ENCODE results near the gene GNPDA1. TPM values are rescaled to one million over a fixed set of nuclear protein-coding genes. Genes with fewer than 3 reads are reported as not detected.

Gene GNPDA1
- total RNA-seq, 1 experiment from 2014 or later = 70.9 TPM

DNA sequence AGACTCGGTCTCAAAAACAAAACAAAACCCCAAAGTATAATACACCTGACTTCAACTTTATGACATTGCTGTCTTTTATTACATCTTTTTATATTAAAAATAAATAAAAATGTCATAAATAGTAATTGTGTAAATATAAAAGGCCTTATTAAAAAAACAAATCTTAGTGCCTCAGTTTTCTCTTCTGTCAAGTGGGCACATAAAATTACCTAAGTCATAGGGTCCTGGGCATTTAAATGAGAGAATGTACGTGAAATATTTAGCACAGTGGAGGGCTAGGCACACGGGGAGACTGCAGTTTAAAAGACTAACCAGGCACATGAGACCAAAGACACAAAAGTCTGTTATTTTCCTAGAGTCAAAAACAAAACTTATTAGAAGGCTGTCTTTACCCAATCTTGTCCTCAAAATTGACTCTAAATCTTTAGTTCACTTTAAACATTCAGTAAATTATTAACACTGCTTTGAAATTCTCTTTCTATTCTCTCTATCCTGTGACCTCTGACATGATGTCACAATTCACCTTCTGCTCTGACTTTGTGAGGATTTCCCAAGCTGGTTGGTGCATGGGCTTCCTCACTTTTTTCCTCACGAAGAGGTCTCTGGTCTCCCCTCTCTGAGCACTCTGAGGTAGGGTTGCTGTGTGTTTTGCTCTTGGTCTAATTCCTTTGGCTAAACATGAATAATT, 46.4 kb downstream of the GNPDA1 start:
- Mint-ChIP-seq H3K4me3 (ENCODE audit: unreplicated experiment) (no peak overlapping the region), H3K27ac (ENCODE audit: unreplicated experiment) (no peak overlapping the region), H3K36me3 (ENCODE audit: insufficient read depth, unreplicated experiment) (peaks cover 17% of the 10 kb centered on the region), H3K27me3 (ENCODE audit: insufficient read depth, unreplicated experiment) (no peaks in the 10 kb centered on the region), H3K4me1 (ENCODE audit: low read depth, unreplicated experiment) (peaks cover 6% of the 10 kb centered on the region), H3K9me3 (ENCODE audit: unreplicated experiment) (no peaks in the 10 kb centered on the region)
- intact Hi-C loops (cut with micrococcal nuclease; ENCODE audit: unreplicated experiment) = no loop called here
- Histone ChIP-seq H3K9me3 (no peaks in the 10 kb centered on the region), H3K36me3 (ENCODE audit: control insufficient read depth, insufficient read depth, low read length) (no peaks in the 10 kb centered on the region), H3K4me1 (peaks cover 23% of the 10 kb centered on the region), H3K27me3 (replicated peaks; ENCODE audit: control insufficient read depth, insufficient read depth, low read length) (no peaks in the 10 kb centered on the region), H3K4me3 (ENCODE audit: low read depth, low read length) (no peak overlapping the region)
- ChIA-PET CTCF (interaction anchor here (0.7 kb wide), 1 partner anchor 53 kb away, joined by 4 read pairs; no protein-coding TSS in a partner anchor), POLR2A (no interaction called here)
- BruUV-seq (replicated peaks) = no TSS peak
- DNase-seq = no peak
- TF ChIP-seq, protein P1, sequence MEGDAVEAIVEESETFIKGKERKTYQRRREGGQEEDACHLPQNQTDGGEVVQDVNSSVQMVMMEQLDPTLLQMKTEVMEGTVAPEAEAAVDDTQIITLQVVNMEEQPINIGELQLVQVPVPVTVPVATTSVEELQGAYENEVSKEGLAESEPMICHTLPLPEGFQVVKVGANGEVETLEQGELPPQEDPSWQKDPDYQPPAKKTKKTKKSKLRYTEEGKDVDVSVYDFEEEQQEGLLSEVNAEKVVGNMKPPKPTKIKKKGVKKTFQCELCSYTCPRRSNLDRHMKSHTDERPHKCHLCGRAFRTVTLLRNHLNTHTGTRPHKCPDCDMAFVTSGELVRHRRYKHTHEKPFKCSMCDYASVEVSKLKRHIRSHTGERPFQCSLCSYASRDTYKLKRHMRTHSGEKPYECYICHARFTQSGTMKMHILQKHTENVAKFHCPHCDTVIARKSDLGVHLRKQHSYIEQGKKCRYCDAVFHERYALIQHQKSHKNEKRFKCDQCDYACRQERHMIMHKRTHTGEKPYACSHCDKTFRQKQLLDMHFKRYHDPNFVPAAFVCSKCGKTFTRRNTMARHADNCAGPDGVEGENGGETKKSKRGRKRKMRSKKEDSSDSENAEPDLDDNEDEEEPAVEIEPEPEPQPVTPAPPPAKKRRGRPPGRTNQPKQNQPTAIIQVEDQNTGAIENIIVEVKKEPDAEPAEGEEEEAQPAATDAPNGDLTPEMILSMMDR (IDR thresholded peaks at IDR 0.05; ENCODE audit: insufficient read depth in 1 of 2, low read depth in 1 of 2, low read length in 1 of 2, severe bottlenecking in 1 of 2, unreplicated experiment in 1 of 2) = no peak

DNA sequence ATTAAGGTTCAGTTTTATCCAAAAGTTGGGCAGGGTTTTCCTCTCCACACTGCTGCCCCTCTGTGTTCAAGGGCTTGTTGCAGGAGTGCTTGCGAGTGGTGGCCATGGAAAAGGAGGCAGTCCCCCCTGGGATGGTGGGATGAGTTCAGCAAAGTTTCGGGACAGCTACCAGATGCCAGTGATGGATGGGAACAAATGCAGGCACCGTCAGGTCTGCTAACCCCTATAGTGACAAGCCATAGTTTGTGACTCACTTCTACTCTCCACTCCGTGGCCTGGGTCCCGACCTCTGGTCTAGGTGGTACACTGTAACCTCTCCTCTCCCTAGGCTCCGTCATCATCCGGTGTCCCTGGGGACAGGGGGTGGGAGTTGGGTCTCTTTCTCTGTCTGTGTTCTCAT, 47.8 kb downstream of the GNPDA1 start:
- H3K9me3 Mint-ChIP-seq (ENCODE audit: unreplicated experiment) = no peaks in the 10 kb centered on the region
- no peaks in the 10 kb centered on the region for H3K36me3 ChIP-seq (ENCODE audit: control insufficient read depth, insufficient read depth, low read length)
- peaks cover 20% of the 10 kb centered on the region for H3K4me1 ChIP-seq
- CTCF ChIA-PET = interaction anchor here (0.6 kb wide), 1 partner anchor 38 kb away, joined by 3 read pairs; no protein-coding TSS in a partner anchor
- DNase-seq = no peak
- H3K27me3 ChIP-seq (replicated peaks; ENCODE audit: control insufficient read depth, insufficient read depth, low read length) = no peaks in the 10 kb centered on the region
- H3K4me1 Mint-ChIP-seq (ENCODE audit: low read depth, unreplicated experiment) = peaks cover 6% of the 10 kb centered on the region
- no peaks in the 10 kb centered on the region for H3K27me3 Mint-ChIP-seq (ENCODE audit: insufficient read depth, unreplicated experiment)
- H3K36me3 Mint-ChIP-seq (ENCODE audit: insufficient read depth, unreplicated experiment) = peaks cover 15% of the 10 kb centered on the region
- no peak overlapping the region for H3K4me3 ChIP-seq (ENCODE audit: low read depth, low read length)
- no TSS peak for BruUV-seq (replicated peaks)
- TF ChIP-seq, protein P1 (IDR thresholded peaks at IDR 0.05; ENCODE audit: insufficient read depth in 1 of 2, low read depth in 1 of 2, low read length in 1 of 2, severe bottlenecking in 1 of 2, unreplicated experiment in 1 of 2) = no peak
- intact Hi-C loops (cut with micrococcal nuclease; ENCODE audit: unreplicated experiment) = no loop called here
- POLR2A ChIA-PET = no interaction called here
- H3K27ac Mint-ChIP-seq (ENCODE audit: unreplicated experiment) = no peak overlapping the region
- no peak overlapping the region for H3K4me3 Mint-ChIP-seq (ENCODE audit: unreplicated experiment)
- no peaks in the 10 kb centered on the region for H3K9me3 ChIP-seq

DNA sequence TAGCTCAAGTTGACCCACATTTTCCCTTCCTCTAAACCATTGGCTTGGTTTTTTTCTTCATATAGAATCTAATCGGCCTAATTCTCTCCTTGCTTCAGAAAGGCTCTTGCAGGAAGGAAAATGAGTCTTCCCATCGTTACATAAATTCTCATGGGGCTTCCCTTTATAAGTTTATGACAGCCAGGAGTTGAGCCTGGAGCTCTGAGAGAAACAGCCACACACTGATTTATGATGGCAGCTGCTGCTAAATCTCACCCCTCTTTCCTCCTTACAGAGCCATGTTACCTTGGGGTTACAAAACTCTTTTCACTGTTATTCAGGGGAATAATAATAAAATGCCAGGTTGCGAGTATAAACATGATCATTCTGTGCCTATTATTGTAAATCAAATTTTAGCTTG, 49.1 kb downstream of the GNPDA1 start:
- Histone ChIP-seq H3K27me3 (replicated peaks; ENCODE audit: control insufficient read depth, insufficient read depth, low read length) (no peaks in the 10 kb centered on the region), H3K4me1 (peaks cover 16% of the 10 kb centered on the region), H3K4me3 (ENCODE audit: low read depth, low read length) (no peak overlapping the region), H3K9me3 (no peaks in the 10 kb centered on the region), H3K36me3 (ENCODE audit: control insufficient read depth, insufficient read depth, low read length) (no peaks in the 10 kb centered on the region)
- H3K4me1 Mint-ChIP-seq (ENCODE audit: low read depth, unreplicated experiment) = peaks cover 6% of the 10 kb centered on the region
- TF ChIP-seq, protein P1 (IDR thresholded peaks at IDR 0.05; ENCODE audit: insufficient read depth in 1 of 2, low read depth in 1 of 2, low read length in 1 of 2, severe bottlenecking in 1 of 2, unreplicated experiment in 1 of 2) = no peak
- ChIA-PET POLR2A (no interaction called here), CTCF (interaction anchor here (1.1 kb wide), 1 partner anchor 40 kb away, joined by 3 read pairs; the partner anchor contains the start of gene DELE1)
- H3K4me3 Mint-ChIP-seq (ENCODE audit: unreplicated experiment) = no peak overlapping the region
- no peaks in the 10 kb centered on the region for H3K9me3 Mint-ChIP-seq (ENCODE audit: unreplicated experiment)
- no TSS peak for BruUV-seq (replicated peaks)
- no peaks in the 10 kb centered on the region for H3K27me3 Mint-ChIP-seq (ENCODE audit: insufficient read depth, unreplicated experiment)
- peaks cover 5% of the 10 kb centered on the region for H3K36me3 Mint-ChIP-seq (ENCODE audit: insufficient read depth, unreplicated experiment)
- no peak overlapping the region for H3K27ac Mint-ChIP-seq (ENCODE audit: unreplicated experiment)
- intact Hi-C loops (cut with micrococcal nuclease; ENCODE audit: unreplicated experiment) = no loop called here
- no peak for DNase-seq
